Bronchial epithelial cell (primary cell): Measurements from ENCODE around the gene KDM4B. TPM values are rescaled to one million over a fixed set of nuclear protein-coding genes. Genes with fewer than 3 reads are reported as not detected.

Source experiments
- DNase-seq: peaks from one replicate; pipeline ENCODE4 v3.0.0-alpha.2; 2010; ENCODE audit warnings: low read depth
- FAIRE-seq: peaks from 2 replicates; lab custom pipeline; 2011; peaks lifted over from hg19 to GRCh38; lab: Jason Lieb, UNC
- H3K27me3 ChIP-seq: 2 replicates; pipeline ENCODE4 v1.5.1; 2011; ENCODE audit warnings: low read length; ENCODE audit not compliant: control insufficient read depth, insufficient read depth
- H3K36me3 ChIP-seq: 2 replicates; pipeline ENCODE4 v1.5.1; 2011; ENCODE audit warnings: low read length; ENCODE audit not compliant: control insufficient read depth, insufficient read depth
- H3K4me3 ChIP-seq: 2 replicates; pipeline ENCODE4 v1.5.1; 2011; ENCODE audit warnings: mild to moderate bottlenecking, low read depth, low read length, control low read depth
- CTCF ChIP-seq: IDR thresholded peaks from 2 replicates; pipeline ENCODE4 v1.5.1; 2011; ENCODE audit warnings: mild to moderate bottlenecking, moderate library complexity, low read length, control low read depth, inconsistent platforms; ENCODE audit not compliant: insufficient read depth, severe bottlenecking
- total RNA-seq: library from RNA; depleted of rRNA; stranded (reverse); fragments of >200 nt; gene quantifications from 2 replicates; pipeline ENCODE4 v1.2.1, GENCODE V29; 2014

Gene KDM4B
- total RNA-seq, 1 donor from 2014 or later, result 12.6 TPM

GRCh38 chr19:5032101-5032967, 63.4 kb downstream of the KDM4B start:
- no peak for TF ChIP-seq CTCF
- FAIRE-seq (no peak), DNase-seq (no peak)
- peaks cover 14% of the 10 kb centered on the region for H3K36me3 ChIP-seq
- no peaks in the 10 kb centered on the region for H3K27me3 ChIP-seq
- no peak overlapping the region for H3K4me3 ChIP-seq

GRCh38 chr19:5035105-5035761, 66.3 kb downstream of the KDM4B start:
- FAIRE-seq (no peak), DNase-seq (no peak)
- Histone ChIP-seq H3K27me3 (no peaks in the 10 kb centered on the region), H3K36me3 (peaks cover 22% of the 10 kb centered on the region), H3K4me3 (no peak overlapping the region)
- no peak for TF ChIP-seq CTCF

GRCh38 chr19:5035793-5036697, 67.1 kb downstream of the KDM4B start:
- TF ChIP-seq CTCF, result no peak
- DNase-seq (no peak), FAIRE-seq (no peak)
- H3K27me3 ChIP-seq, result no peaks in the 10 kb centered on the region
- H3K36me3 ChIP-seq, result peaks cover 28% of the 10 kb centered on the region
- no peak overlapping the region for H3K4me3 ChIP-seq

GRCh38 chr19:5036698-5037563, 68.0 kb downstream of the KDM4B start:
- FAIRE-seq, result peak; percentile 79
- no peak overlapping the region for H3K4me3 ChIP-seq
- DNase-seq, result peak; percentile 30
- no peaks in the 10 kb centered on the region for H3K27me3 ChIP-seq
- peaks cover 28% of the 10 kb centered on the region for H3K36me3 ChIP-seq
- no peak for TF ChIP-seq CTCF

GRCh38 chr19:5037936-5038335, 69.0 kb downstream of the KDM4B start:
- FAIRE-seq (no peak), DNase-seq (no peak)
- H3K4me3 ChIP-seq, result no peak overlapping the region
- no peaks in the 10 kb centered on the region for H3K27me3 ChIP-seq
- H3K36me3 ChIP-seq, result peaks cover 28% of the 10 kb centered on the region
- TF ChIP-seq CTCF, result no peak
